Measurements from ENCODE around the gene XCR1. TPM values are rescaled to one million over a fixed set of nuclear protein-coding genes. Genes with fewer than 3 reads are reported as not detected.
"Not testable (repeated sequence)": the region's sequence is repeated elsewhere in the genome, so short reads cannot be mapped to it uniquely, and the experiment has no call there.

XCR1 gene
- total and polyA plus RNA-seq, 11 donors: 0.03 to 0.64 (median 0.07) TPM; not detected in 6

DNA sequence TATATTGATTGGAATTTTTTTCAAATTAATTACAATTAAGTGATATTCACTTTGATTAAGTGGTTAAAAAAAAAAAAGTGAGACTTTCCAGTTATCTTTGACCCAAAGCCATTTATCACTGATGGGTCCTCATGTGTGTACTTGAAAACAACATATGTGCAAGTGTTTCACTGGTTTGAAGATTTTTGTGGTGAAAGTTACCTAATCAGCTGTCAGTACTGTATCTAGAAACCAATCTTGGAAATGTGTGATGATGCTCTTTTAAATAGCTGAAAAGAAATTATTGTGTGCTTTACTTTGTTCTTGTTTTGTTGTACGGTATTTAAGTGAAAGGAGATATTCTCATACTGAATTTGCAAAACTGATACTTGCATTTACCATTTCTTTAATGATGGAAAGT is 11.6 kb upstream of the XCR1 start:
- 92 to 95% (median 93%) methylated on average over 1 of the region's 1 CpG for WGBS, 4 donors
- TF ChIP-seq POLR2A (IDR thresholded peaks at IDR 0.05): no peak
- TF ChIP-seq, protein P1, sequence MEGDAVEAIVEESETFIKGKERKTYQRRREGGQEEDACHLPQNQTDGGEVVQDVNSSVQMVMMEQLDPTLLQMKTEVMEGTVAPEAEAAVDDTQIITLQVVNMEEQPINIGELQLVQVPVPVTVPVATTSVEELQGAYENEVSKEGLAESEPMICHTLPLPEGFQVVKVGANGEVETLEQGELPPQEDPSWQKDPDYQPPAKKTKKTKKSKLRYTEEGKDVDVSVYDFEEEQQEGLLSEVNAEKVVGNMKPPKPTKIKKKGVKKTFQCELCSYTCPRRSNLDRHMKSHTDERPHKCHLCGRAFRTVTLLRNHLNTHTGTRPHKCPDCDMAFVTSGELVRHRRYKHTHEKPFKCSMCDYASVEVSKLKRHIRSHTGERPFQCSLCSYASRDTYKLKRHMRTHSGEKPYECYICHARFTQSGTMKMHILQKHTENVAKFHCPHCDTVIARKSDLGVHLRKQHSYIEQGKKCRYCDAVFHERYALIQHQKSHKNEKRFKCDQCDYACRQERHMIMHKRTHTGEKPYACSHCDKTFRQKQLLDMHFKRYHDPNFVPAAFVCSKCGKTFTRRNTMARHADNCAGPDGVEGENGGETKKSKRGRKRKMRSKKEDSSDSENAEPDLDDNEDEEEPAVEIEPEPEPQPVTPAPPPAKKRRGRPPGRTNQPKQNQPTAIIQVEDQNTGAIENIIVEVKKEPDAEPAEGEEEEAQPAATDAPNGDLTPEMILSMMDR (IDR thresholded peaks at IDR 0.05): no peak
- Histone ChIP-seq H3K27me3 (no peaks in the 10 kb centered on the region), H3K36me3 (no peaks in the 10 kb centered on the region), H3K4me3 (no peak overlapping the region), H3K27ac (no peak overlapping the region), H3K9me3 (no peaks in the 10 kb centered on the region), H3K4me1 (no peaks in the 10 kb centered on the region)
- DNase-seq: no peak
- ATAC-seq: no peak
- intact Hi-C loops (cut with DNase I): loop anchor here in 1 of 10 donors (5.0 kb wide), 1 partner anchor 93 kb away; no protein-coding TSS in a partner anchor

GRCh38 chr3:46038071-46038470 is 10.8 kb upstream of the XCR1 start:
- ATAC-seq, H3K4me3 ChIP-seq: not testable (repeated sequence)
- 74 to 81% (median 79%) methylated on average over 3 of the region's 3 CpGs for WGBS, 4 donors

GRCh38 chr3:46036191-46036590 is 8.9 kb upstream of the XCR1 start:
- TF ChIP-seq, protein P1 (IDR thresholded peaks at IDR 0.05): no peak
- TF ChIP-seq POLR2A (IDR thresholded peaks at IDR 0.05): no peak
- Histone ChIP-seq H3K4me1 (no peaks in the 10 kb centered on the region), H3K9me3 (no peaks in the 10 kb centered on the region), H3K27me3 (no peaks in the 10 kb centered on the region), H3K36me3 (no peaks in the 10 kb centered on the region), H3K4me3 (no peak overlapping the region), H3K27ac (no peak overlapping the region)
- DNase-seq (no peak), ATAC-seq (no peak)
- WGBS, 4 donors: 81 to 91% (median 86%) methylated on average over 1 of the region's 1 CpG
- intact Hi-C loops (cut with DNase I): loop anchor here in 1 of 10 donors (5.0 kb wide), 1 partner anchor 96 kb away; no protein-coding TSS in a partner anchor

More at GRCh38 chr3:46038071-46038470, 10.8 kb upstream of the XCR1 start:
- not testable (repeated sequence) for H3K36me3 ChIP-seq, H3K27ac ChIP-seq, DNase-seq, H3K4me1 ChIP-seq, H3K9me3 ChIP-seq, H3K27me3 ChIP-seq
- intact Hi-C loops (cut with DNase I): loop anchor here in 1 of 10 donors (5.0 kb wide), 1 partner anchor 94 kb away; no protein-coding TSS in a partner anchor

DNA sequence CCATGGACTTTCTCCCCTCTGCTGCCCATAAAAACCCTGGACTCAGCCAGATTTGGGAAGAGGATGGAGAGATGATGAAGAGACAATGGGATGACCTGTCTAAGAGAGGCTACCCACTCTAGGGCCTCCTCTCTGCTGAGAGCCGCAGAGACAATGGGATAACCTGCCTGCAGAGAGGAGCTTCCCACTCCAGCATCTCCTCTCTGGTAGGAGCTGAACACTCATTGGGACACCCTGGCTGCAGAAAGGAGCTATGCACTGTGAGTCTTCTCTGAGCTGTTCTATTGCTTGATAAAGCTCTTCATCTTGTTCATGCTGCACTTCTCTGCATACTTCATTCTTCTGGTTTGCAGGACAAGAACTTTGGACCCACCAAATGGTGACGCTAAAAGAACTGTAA is 4.5 kb upstream of the XCR1 start:
- DNase-seq: no peak
- no peaks in the 10 kb centered on the region for H3K36me3 ChIP-seq
- no peak for TF ChIP-seq POLR2A (IDR thresholded peaks at IDR 0.05)
- TF ChIP-seq, protein P1 (IDR thresholded peaks at IDR 0.05): no peak
- WGBS, 4 donors: 82 to 100% (median 98%) methylated on average over 2 of the region's 2 CpGs
- ATAC-seq: no peak
- H3K4me1 ChIP-seq: peaks cover 0 to 4% (median 0%) of the 10 kb centered on the region in 12 donors
- peaks cover 0 to 28% (median 9%) of the 10 kb centered on the region in 12 donors for H3K9me3 ChIP-seq
- intact Hi-C loops (cut with DNase I): no loop called here
- H3K27me3 ChIP-seq: no peaks in the 10 kb centered on the region
- H3K4me3 ChIP-seq: no peak overlapping the region
- no peak overlapping the region for H3K27ac ChIP-seq

DNA sequence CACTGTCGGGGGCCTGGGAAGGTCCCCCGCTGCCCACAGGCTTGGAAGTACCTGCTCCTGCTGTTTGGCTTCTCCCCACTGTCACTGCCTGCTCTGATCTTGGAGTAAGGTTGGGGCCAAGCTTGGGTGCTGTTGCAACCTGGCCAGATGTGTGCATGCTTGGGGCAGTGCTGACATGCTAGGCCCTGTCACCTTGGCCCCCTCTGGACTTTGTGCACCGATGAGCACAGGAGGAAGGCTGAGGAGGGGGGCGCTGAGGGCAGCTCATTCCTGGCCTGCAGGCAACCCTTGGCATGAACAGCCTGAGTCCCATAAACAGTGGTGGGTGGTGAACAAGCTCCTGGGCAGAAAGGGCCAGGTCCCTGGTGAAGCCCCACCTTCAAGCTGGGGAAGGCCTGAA is 4.0 kb upstream of the XCR1 start:
- Histone ChIP-seq H3K4me3 (no peak overlapping the region), H3K27me3 (no peaks in the 10 kb centered on the region), H3K36me3 (no peaks in the 10 kb centered on the region), H3K9me3 (peaks cover 0 to 30% (median 9%) of the 10 kb centered on the region in 12 donors), H3K27ac (no peak overlapping the region), H3K4me1 (peaks cover 0 to 4% (median 0%) of the 10 kb centered on the region in 12 donors)
- TF ChIP-seq, protein P1 (IDR thresholded peaks at IDR 0.05): no peak
- TF ChIP-seq POLR2A (IDR thresholded peaks at IDR 0.05): no peak
- DNase-seq (no peak), ATAC-seq (no peak)
- intact Hi-C loops (cut with DNase I): no loop called here
- WGBS, 4 donors: 66 to 93% (median 78%) methylated on average over 3 to 4 of the region's 4 CpGs

Data from heart left ventricle (tissue), 16 donors.